HEK293T (cell line): ENCODE measurements around the gene SERPINA4.

Experiments
- CTCF ChIA-PET: fragments of 350-600 bp; formaldehyde crosslinking; extraction: SDS; loops from one replicate; lab custom pipeline; 2021; ENCODE audit warnings: antibody characterized with exemption, inconsistent platforms; lab: Yijun Ruan, JAX
- POLR2A ChIA-PET: fragments of 350-600 bp; formaldehyde crosslinking; extraction: SDS; loops from one replicate; lab custom pipeline; 2020; ENCODE audit warnings: antibody characterized with exemption, inconsistent platforms; lab: Yijun Ruan, JAX
- DNase-seq: peaks from one replicate; pipeline ENCODE4 v3.0.0; 2012; ENCODE audit warnings: mixed read lengths; ENCODE audit errors: extremely low spot score
- ARNT ChIP-seq: fragments of 450-650 bp; IDR thresholded peaks from 2 replicates; pipeline ENCODE4 v1.6.1; 2017; ENCODE audit warnings: mild to moderate bottlenecking
- BHLHE40 ChIP-seq: fragments of 450-650 bp; IDR thresholded peaks from 2 replicates; pipeline ENCODE4 v1.6.1; 2016; ENCODE audit warnings: mild to moderate bottlenecking, moderate library complexity, borderline replicate concordance
- CTBP1 ChIP-seq: fragments of 450-650 bp; IDR thresholded peaks from 2 replicates; pipeline ENCODE4 v1.6.1; 2016; ENCODE audit warnings: borderline replicate concordance
- ELF4 ChIP-seq: fragments of 450-650 bp; IDR thresholded peaks from 2 replicates; pipeline ENCODE4 v1.6.1; 2017; ENCODE audit warnings: antibody characterized with exemption
- FOXA1 ChIP-seq: fragments of 450-650 bp; IDR thresholded peaks from 2 replicates; pipeline ENCODE4 v1.6.1; 2016; ENCODE audit warnings: mild to moderate bottlenecking
- FOXK2 ChIP-seq: fragments of 450-650 bp; IDR thresholded peaks from 2 replicates; pipeline ENCODE4 v1.6.1; 2016; ENCODE audit warnings: mild to moderate bottlenecking
- FOXM1 ChIP-seq: fragments of 450-650 bp; IDR thresholded peaks from 2 replicates; pipeline ENCODE4 v1.6.1; 2017; ENCODE audit warnings: mild to moderate bottlenecking, borderline replicate concordance
- HDGF ChIP-seq: fragments of 450-650 bp; IDR thresholded peaks from 2 replicates; pipeline ENCODE4 v1.6.1; 2017; ENCODE audit warnings: antibody characterized with exemption, borderline replicate concordance
- L3MBTL2 ChIP-seq: fragments of 450-650 bp; conservative IDR thresholded peaks from 2 replicates; pipeline ENCODE4 v1.6.1; 2016; ENCODE audit warnings: mild to moderate bottlenecking
- LEF1 ChIP-seq: fragments of 450-650 bp; IDR thresholded peaks from 2 replicates; pipeline ENCODE4 v1.6.1; 2017; ENCODE audit warnings: mild to moderate bottlenecking, borderline replicate concordance
- NFRKB ChIP-seq: fragments of 450-650 bp; IDR thresholded peaks from 2 replicates; pipeline ENCODE4 v1.6.1; 2016; ENCODE audit warnings: mild to moderate bottlenecking, moderate library complexity
- PKNOX1 ChIP-seq: fragments of 450-650 bp; IDR thresholded peaks from 2 replicates; pipeline ENCODE4 v1.6.1; 2016
- SP1 ChIP-seq: fragments of 450-650 bp; IDR thresholded peaks from 2 replicates; pipeline ENCODE4 v1.6.1; 2017
- SUZ12 ChIP-seq: fragments of 450-650 bp; IDR thresholded peaks from 2 replicates; pipeline ENCODE4 v1.6.1; 2016; ENCODE audit warnings: mild to moderate bottlenecking
- TARDBP ChIP-seq: fragments of 450-650 bp; IDR thresholded peaks from 2 replicates; pipeline ENCODE4 v1.6.1; 2016
- ZNF384 ChIP-seq: fragments of 450-650 bp; IDR thresholded peaks from 2 replicates; pipeline ENCODE4 v1.6.1; 2016

Gene SERPINA4

DNA sequence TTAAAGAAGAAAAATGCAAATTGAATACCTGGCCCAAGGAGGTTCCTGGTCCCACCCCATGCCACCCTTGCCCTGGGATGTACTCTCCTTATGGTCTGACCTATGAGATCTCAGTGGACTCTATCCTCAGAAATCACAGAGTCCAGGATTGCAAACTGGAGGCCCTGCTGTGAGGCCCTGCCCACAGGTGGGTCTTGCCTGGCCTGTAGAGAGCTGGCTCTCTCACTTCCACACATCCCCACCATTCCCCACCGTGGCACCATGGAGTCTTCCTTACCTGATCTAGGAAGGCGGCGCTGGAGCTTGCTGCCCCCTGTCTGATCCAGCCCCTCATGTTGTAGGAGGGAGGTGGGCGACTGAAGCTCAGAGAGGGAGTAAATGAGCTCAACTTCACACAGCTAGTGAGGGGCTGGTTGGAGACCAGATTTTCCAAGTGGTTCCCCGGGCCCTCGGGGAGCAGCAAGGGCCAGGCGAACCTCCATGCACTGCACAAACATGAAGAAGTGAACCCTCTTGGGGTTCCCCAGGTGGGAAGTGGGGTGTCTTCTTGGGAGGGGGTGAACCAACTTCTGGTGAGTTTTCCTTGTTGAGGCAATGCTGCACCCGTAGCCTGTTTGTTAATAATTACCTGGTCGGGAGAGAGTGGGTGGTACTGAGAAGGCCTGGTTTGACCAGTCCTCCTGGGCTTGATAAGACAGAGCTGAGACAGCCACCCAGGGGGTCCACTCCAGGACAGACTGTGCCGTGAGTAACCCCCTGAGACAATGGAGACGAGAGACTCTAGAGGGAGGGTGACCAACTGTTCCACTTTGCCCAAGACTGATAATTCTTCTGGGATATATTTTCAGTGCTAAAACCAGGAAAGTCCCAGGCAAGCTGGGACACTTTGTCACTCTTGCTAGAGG lies at the start of gene SERPINA4:
TSS of gene SERPINA4 (plus strand) at position 692 of the 905 bp plus-strand sequence. CDS start 2,041 bp downstream, outside the sequence.
- POLR2A ChIA-PET, result no interaction called here

DNA sequence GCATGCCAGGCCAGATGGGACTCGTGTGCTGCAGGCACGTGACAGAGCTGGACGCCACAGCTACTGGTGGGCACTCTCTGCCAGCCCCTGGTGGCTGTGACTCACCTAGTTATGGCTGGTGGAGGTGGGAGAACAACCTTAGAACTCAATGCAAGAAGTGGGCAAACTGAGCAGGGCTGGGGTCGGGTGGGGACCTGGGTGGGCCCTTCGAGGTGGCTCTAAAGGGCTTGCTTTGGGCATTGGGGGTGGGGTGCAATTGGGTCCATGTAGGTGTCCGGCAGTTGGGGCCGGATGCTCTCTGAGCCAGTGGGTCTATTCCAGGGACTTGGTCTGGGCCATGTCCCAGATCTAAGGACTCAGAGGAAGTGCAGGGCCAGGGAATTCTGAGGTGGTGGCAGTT lies 46.9 kb upstream of the SERPINA4 start:
- ChIA-PET CTCF (no interaction called here), POLR2A (no interaction called here)
- no peak for DNase-seq
- TF ChIP-seq TARDBP (no peak), LEF1 (no peak), NFRKB (no peak)

More for the DNA sequence above, at the start of gene SERPINA4:
- TF ChIP-seq FOXM1, result no peak
- no peak for TF ChIP-seq ELF4
- no peak for TF ChIP-seq LEF1
- TF ChIP-seq SP1, result no peak
- TF ChIP-seq L3MBTL2, result no peak
- no peak for TF ChIP-seq NFRKB
- TF ChIP-seq CTBP1, result no peak
- TF ChIP-seq ZNF384, result no peak
- no peak for TF ChIP-seq FOXA1
- no peak for TF ChIP-seq BHLHE40
- no peak for TF ChIP-seq TARDBP
- no peak for TF ChIP-seq FOXK2
- no peak for TF ChIP-seq PKNOX1
- no peak for TF ChIP-seq SUZ12
- no peak for TF ChIP-seq ARNT
- TF ChIP-seq HDGF, result no peak
- CTCF ChIA-PET, result no interaction called here
- no peak for DNase-seq

GRCh38 chr14:94515426-94515825 lies 45.8 kb upstream of the SERPINA4 start:
- no peak for DNase-seq
- CTCF ChIA-PET, result no interaction called here
- TF ChIP-seq CTBP1 (no peak), L3MBTL2 (no peak), TARDBP (no peak), SP1 (no peak), HDGF (no peak), NFRKB (no peak), ARNT (no peak), FOXA1 (no peak), PKNOX1 (no peak), FOXK2 (no peak), ZNF384 (no peak), LEF1 (no peak), BHLHE40 (no peak), ELF4 (no peak), SUZ12 (no peak)
- POLR2A ChIA-PET, result no interaction called here

DNA sequence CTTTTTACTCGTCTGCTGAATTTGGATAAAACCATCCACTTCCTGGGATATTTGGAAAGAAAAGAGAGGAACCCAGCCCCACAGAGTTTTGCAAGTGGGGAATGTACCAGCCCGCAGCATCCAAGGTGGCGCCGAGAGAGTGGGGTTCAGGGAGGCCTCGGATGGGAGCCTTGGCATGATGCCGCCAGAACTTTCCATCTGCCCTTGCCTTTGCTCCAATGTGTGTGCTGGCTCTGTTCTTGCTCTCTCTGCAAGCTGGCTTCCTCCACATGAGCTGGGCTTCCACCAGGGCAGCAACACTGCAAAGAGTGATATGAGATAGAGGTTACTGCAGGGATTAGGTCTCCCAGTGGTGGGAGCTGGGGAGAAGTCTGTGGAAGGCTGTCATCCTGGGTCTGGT lies 45.4 kb upstream of the SERPINA4 start:
- POLR2A ChIA-PET, result no interaction called here
- DNase-seq, result no peak
- CTCF ChIA-PET, result no interaction called here
- TF ChIP-seq CTBP1 (no peak), ELF4 (no peak), SUZ12 (no peak), FOXK2 (no peak), LEF1 (no peak), FOXM1 (no peak), BHLHE40 (no peak), ARNT (no peak), FOXA1 (no peak), HDGF (no peak), L3MBTL2 (no peak), PKNOX1 (no peak), NFRKB (no peak)

- no peak for DNase-seq
- ChIA-PET CTCF (no interaction called here), POLR2A (no interaction called here)
- no peak for TF ChIP-seq ELF4
- no peak for TF ChIP-seq FOXK2
- TF ChIP-seq FOXA1, result no peak
- no peak for TF ChIP-seq TARDBP
- TF ChIP-seq HDGF, result no peak
- no peak for TF ChIP-seq ARNT
- TF ChIP-seq L3MBTL2, result no peak
- no peak for TF ChIP-seq CTBP1
Observed at GRCh38 chr14:94517248-94517640, 44.0 kb upstream of the SERPINA4 start.

DNA sequence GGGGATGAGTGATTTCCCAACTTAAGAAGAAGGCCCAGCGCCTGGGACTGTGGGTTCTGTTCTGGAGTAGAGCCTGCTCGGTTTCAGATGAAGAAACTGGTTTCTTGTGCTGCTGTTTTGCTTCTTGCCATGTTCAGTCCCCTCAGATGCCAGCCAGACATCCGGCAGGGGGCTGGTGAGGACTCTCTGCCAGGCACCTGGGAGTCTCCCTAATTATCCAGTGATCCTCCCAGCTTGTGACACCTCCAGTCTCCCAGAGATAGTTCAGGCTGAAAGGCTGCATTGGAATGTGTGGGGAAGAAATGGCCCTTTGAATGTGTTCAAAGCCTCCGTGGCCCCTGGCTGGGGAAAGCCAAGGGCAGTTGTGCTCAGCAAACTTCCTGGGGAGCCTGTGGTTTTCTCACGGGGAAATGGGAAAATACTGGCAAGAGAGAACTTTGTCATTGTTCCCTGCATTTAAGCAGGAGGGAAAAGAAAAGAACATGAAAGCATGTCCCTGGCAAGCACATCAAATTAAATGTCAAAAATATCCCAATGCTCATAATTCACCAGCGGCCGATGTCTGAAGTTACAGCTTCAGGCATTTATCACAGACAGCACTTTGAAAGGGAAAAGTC lies 43.5 kb upstream of the SERPINA4 start:
- ChIA-PET CTCF (interaction anchor here (0.7 kb wide), 1 partner anchor 32 kb away, joined by 3 read pairs; no protein-coding TSS in a partner anchor), POLR2A (no interaction called here)
- TF ChIP-seq CTBP1 (no peak), FOXM1 (no peak), SP1 (no peak), NFRKB (no peak), LEF1 (no peak), FOXA1 (no peak), TARDBP (no peak), ARNT (no peak), BHLHE40 (no peak), ELF4 (no peak), PKNOX1 (no peak), ZNF384 (no peak), FOXK2 (no peak), HDGF (no peak), SUZ12 (no peak), L3MBTL2 (no peak)
- DNase-seq, result no peak
